ENCODE measurements around the gene CDPF1.

DNA sequence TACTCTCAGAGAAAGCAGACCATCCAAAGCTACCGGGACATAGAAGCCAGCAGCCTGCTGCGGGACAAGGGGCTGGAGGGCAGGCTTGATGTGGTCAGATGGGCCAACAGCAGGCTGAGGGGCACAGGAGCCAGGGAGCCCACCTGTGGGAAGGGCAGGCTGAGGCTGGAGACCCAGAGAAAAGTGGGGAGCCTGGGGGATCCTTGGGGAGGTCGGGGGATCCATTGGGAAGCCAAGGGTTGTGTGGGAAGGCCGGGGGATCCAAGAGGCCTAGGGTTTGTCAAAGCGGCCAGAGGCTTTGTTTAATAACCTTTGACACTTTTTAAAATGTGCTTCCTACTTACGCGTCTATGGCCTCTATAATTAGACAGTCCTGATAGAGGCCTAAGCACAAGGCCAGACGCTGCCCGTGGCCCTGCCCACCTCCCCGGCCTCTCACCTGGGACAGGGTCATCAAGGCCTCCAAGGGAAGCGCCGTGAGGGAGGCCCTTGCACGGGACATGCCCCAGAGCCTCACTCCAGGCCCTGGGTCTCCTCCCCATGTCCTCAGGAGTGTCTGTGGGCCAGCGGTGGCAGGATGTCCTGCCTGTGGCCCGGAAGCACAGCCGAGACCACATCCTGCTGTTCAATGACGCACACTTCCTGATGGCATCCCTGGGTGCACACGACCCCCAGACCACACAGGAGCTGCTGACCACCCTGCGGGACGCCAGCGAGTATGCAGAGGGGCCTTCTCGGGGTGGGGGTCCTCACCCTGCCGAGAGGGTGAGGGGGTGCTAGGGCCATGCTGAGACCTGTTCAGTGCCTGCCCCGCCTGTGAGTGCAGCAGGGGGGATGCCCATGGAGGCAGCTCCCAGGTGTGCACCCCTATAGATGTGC lies 38.0 kb upstream of the CDPF1 start:
- no peak for TF ChIP-seq CTCF (IDR thresholded peaks at IDR 0.05 in 2 of 3, conservative IDR thresholded peaks at IDR 0.05 in 1 of 3; ENCODE audit: borderline replicate concordance in 1 of 3, insufficient read depth in 1 of 3, low read depth in 2 of 3, low read length in 2 of 3)
- TF ChIP-seq POLR2A (IDR thresholded peaks at IDR 0.05; ENCODE audit: borderline replicate concordance, extremely low read depth, insufficient read depth, insufficient read length) = no peak
- TF ChIP-seq POLR2AphosphoS5 (IDR thresholded peaks at IDR 0.05; ENCODE audit: low read depth, low read length) = no peak
- no peak for TF ChIP-seq JUND (IDR thresholded peaks at IDR 0.05)
- no peak for TF ChIP-seq EGR1 (IDR thresholded peaks at IDR 0.05; ENCODE audit: low read depth)
- no peak for TF ChIP-seq YY1 (IDR thresholded peaks at IDR 0.05; ENCODE audit: extremely low read depth, insufficient replicate concordance, low read depth, low read length)
- TF ChIP-seq EZH2phosphoT487 (IDR thresholded peaks at IDR 0.05; ENCODE audit: borderline replicate concordance) = no peak

Measured in HCT116 (cell line).